ENCODE data around the gene IFNA6.
A peak's percentile ranks its signal among the peaks of the same experiment; 100 is the strongest.

The IFNA6 gene

GRCh38 chr9:21331676-21332402, 18.8 kb downstream of the IFNA6 start:
- no peak for DNase-seq (ENCODE audit: low spot score)

- DNase-seq (ENCODE audit: low spot score) = peak; percentile 46
These were observed 24.1 kb downstream of the IFNA6 start for GRCh38 chr9:21326526-21327139.

GRCh38 chr9:21324047-21324446, 26.6 kb downstream of the IFNA6 start:
- DNase-seq (ENCODE audit: low spot score) = no peak

- DNase-seq (ENCODE audit: low spot score) = no peak
These were observed 27.7 kb downstream of the IFNA6 start for GRCh38 chr9:21322911-21323461.

- DNase-seq (ENCODE audit: low spot score) = no peak
These were observed 30.2 kb downstream of the IFNA6 start for GRCh38 chr9:21320465-21320864.

- DNase-seq (ENCODE audit: low spot score) = peak; percentile 58
These were observed 32.4 kb downstream of the IFNA6 start for GRCh38 chr9:21317956-21318923.

- DNase-seq (ENCODE audit: low spot score) = no peak
These were observed 33.8 kb downstream of the IFNA6 start for GRCh38 chr9:21316860-21317259.

- DNase-seq (ENCODE audit: low spot score) = no peak
These were observed 34.5 kb downstream of the IFNA6 start for GRCh38 chr9:21316032-21316842.

GRCh38 chr9:21314152-21314551, 36.5 kb downstream of the IFNA6 start:
- DNase-seq (ENCODE audit: low spot score) = no peak

GRCh38 chr9:21311889-21312288, 38.8 kb downstream of the IFNA6 start:
- DNase-seq (ENCODE audit: low spot score) = no peak

GRCh38 chr9:21305213-21305612, 45.5 kb downstream of the IFNA6 start, which contains the start of gene IFNA5:
Gene IFNA5 (minus strand): TSS chr9:21305313. CDS start chr9:21305256, 57 bp downstream.
- no peak for DNase-seq (ENCODE audit: low spot score)

Data from AG20443 (cell line).